H9 (cell line): ENCODE results near the gene ARHGAP15. TPM values are rescaled to one million over a fixed set of nuclear protein-coding genes. Genes with fewer than 3 reads are reported as not detected.

ENCODE experiments used
- DNase-seq: peaks from one replicate; pipeline ENCODE4 v3.0.0-alpha.2; 2017
- H2AFZ ChIP-seq: one replicate; pipeline ENCODE4 v1.6.1; 2013; ENCODE audit warnings: mild to moderate bottlenecking, low read length, control low read depth, moderate library complexity
- H2AK5ac ChIP-seq: 2 replicates; pipeline ENCODE4 v1.6.1; 2013; ENCODE audit warnings: low read length, control low read depth, mixed read lengths; ENCODE audit not compliant: insufficient read length
- H2BK120ac ChIP-seq: one replicate; pipeline ENCODE4 v1.6.1; 2013; ENCODE audit warnings: low read depth, mild to moderate bottlenecking, low read length, control low read depth, inconsistent platforms; ENCODE audit not compliant: poor library complexity, severe bottlenecking
- H2BK12ac ChIP-seq: 2 replicates; pipeline ENCODE4 v1.6.1; 2013; ENCODE audit warnings: low read length, control low read depth, mixed read lengths, low read depth; ENCODE audit not compliant: insufficient read length
- H2BK15ac ChIP-seq: 2 replicates; pipeline ENCODE4 v1.6.1; 2013; ENCODE audit warnings: low read depth, low read length, control low read depth
- H2BK20ac ChIP-seq: one replicate; pipeline ENCODE4 v1.6.1; 2013; ENCODE audit warnings: low read depth, mild to moderate bottlenecking, low read length, control low read depth, inconsistent platforms; ENCODE audit not compliant: poor library complexity, severe bottlenecking
- H2BK5ac ChIP-seq: 2 replicates; pipeline ENCODE4 v1.6.1; 2013; ENCODE audit warnings: low read length, control low read depth, mixed read lengths; ENCODE audit not compliant: insufficient read length
- H3K14ac ChIP-seq: 2 replicates; pipeline ENCODE4 v1.6.1; 2013; ENCODE audit warnings: low read length, control low read depth; ENCODE audit not compliant: insufficient read depth
- H3K18ac ChIP-seq: 2 replicates; pipeline ENCODE4 v1.6.1; 2013; ENCODE audit warnings: low read depth, mild to moderate bottlenecking, mixed read lengths, low read length, control low read depth; ENCODE audit not compliant: insufficient read length
- H3K23ac ChIP-seq: 2 replicates; pipeline ENCODE4 v1.6.1; 2013; ENCODE audit warnings: low read length, control low read depth, mixed read lengths, low read depth; ENCODE audit not compliant: insufficient read length
- H3K23me2 ChIP-seq: 2 replicates; pipeline ENCODE4 v1.6.1; 2013; ENCODE audit warnings: low read depth, mild to moderate bottlenecking, mixed read lengths, low read length, control low read depth; ENCODE audit not compliant: insufficient read length, poor library complexity, severe bottlenecking
- H3K27ac ChIP-seq: 2 replicates; pipeline ENCODE4 v1.5.1; 2013; ENCODE audit warnings: low read length, control low read depth, mixed read lengths, low read depth; ENCODE audit not compliant: insufficient read length
- H3K27me3 ChIP-seq: 2 replicates; pipeline ENCODE4 v1.6.1; 2013; ENCODE audit warnings: low read length, control low read depth, inconsistent platforms; ENCODE audit not compliant: insufficient read depth
- H3K4ac ChIP-seq: 2 replicates; pipeline ENCODE4 v1.6.1; 2013; ENCODE audit warnings: low read depth, mild to moderate bottlenecking, control low read depth, inconsistent platforms, low read length, moderate library complexity
- H3K4me1 ChIP-seq: 2 replicates; pipeline ENCODE4 v1.6.1; 2013; ENCODE audit warnings: low read length, control low read depth, inconsistent platforms; ENCODE audit not compliant: insufficient read depth
- H3K4me2 ChIP-seq: 2 replicates; pipeline ENCODE4 v1.6.1; 2013; ENCODE audit warnings: low read length, control low read depth, mixed read lengths; ENCODE audit not compliant: insufficient read length, insufficient read depth
- H3K56ac ChIP-seq: 2 replicates; pipeline ENCODE4 v1.6.1; 2013; ENCODE audit warnings: low read depth, mild to moderate bottlenecking, mixed read lengths, low read length, control low read depth; ENCODE audit not compliant: insufficient read length
- H3K79me1 ChIP-seq: 2 replicates; pipeline ENCODE4 v1.6.1; 2013; ENCODE audit warnings: low read depth, mild to moderate bottlenecking, moderate library complexity, low read length, control low read depth, inconsistent platforms; ENCODE audit not compliant: insufficient read depth, poor library complexity, severe bottlenecking
- H3K79me2 ChIP-seq: 2 replicates; pipeline ENCODE4 v1.6.1; 2013; ENCODE audit warnings: low read length, control low read depth, inconsistent platforms; ENCODE audit not compliant: insufficient read depth
- H3K9ac ChIP-seq: 2 replicates; pipeline ENCODE4 v1.6.1; 2013; ENCODE audit warnings: low read length, control low read depth, mixed read lengths; ENCODE audit not compliant: insufficient read length; ENCODE audit errors: extremely low read depth
- H3K9me3 ChIP-seq: one replicate; pipeline ENCODE4 v1.6.1; 2013; ENCODE audit warnings: low read depth, low read length, inconsistent platforms; ENCODE audit not compliant: control insufficient read depth
- H3T11ph ChIP-seq: one replicate; pipeline ENCODE4 v1.6.1; 2013; ENCODE audit warnings: mild to moderate bottlenecking, low read length, control low read depth, inconsistent platforms
- H4K20me1 ChIP-seq: one replicate; pipeline ENCODE4 v1.6.1; 2013; ENCODE audit not compliant: control insufficient read depth, insufficient read length, insufficient read depth
- H4K5ac ChIP-seq: 2 replicates; pipeline ENCODE4 v1.6.1; 2013; ENCODE audit warnings: low read depth, mild to moderate bottlenecking, mixed read lengths, low read length, control low read depth; ENCODE audit not compliant: insufficient read length
- H4K8ac ChIP-seq: replicated peaks from 2 replicates; pipeline ENCODE4 v1.6.1; 2013; ENCODE audit warnings: low read length, control low read depth, mixed read lengths, low read depth; ENCODE audit not compliant: insufficient read length
- H4K91ac ChIP-seq: 2 replicates; pipeline ENCODE4 v1.6.1; 2013; ENCODE audit warnings: low read depth, mild to moderate bottlenecking, moderate library complexity, mixed read lengths, low read length, control low read depth; ENCODE audit not compliant: insufficient read length
- H3K27ac Mint-ChIP-seq, 3 experiments: 2 replicates in 2 of 3; 3 replicates in 1 of 3; pipeline ENCODE4 v1.8.0; 2020 to 2021; ENCODE audit warnings: mixed read lengths in 3 of 3, mild to moderate bottlenecking in 1 of 3, moderate library complexity in 1 of 3
- H3K27me3 Mint-ChIP-seq: 2 replicates; pipeline ENCODE4 v1.8.0; 2021; ENCODE audit warnings: low read depth, mild to moderate bottlenecking, moderate library complexity, mixed read lengths
- H3K36me3 Mint-ChIP-seq, 3 experiments: 2 replicates in 2 of 3; 3 replicates in 1 of 3; pipeline ENCODE4 v1.8.0; 2020 to 2021; ENCODE audit warnings: low read depth in 3 of 3, mixed read lengths in 3 of 3; ENCODE audit not compliant: insufficient read depth in 1 of 3
- H3K4me1 Mint-ChIP-seq, 2 experiments: 2 replicates each; pipeline ENCODE4 v1.8.0; 2020; ENCODE audit warnings: mixed read lengths in 2 of 2
- H3K4me3 Mint-ChIP-seq, 2 experiments: 2 replicates in 1 of 2; 3 replicates in 1 of 2; pipeline ENCODE4 v1.8.0; 2020 to 2021; ENCODE audit warnings: mild to moderate bottlenecking in 2 of 2, mixed read lengths in 2 of 2, moderate library complexity in 1 of 2
- H3K9me3 Mint-ChIP-seq, 2 experiments: 2 replicates in 1 of 2; 3 replicates in 1 of 2; pipeline ENCODE4 v1.8.0; 2020; ENCODE audit warnings: mild to moderate bottlenecking in 2 of 2, mixed read lengths in 2 of 2, moderate library complexity in 1 of 2
- CTCF ChIP-seq: fragments of 200-600 bp; sonication (generic); conservative IDR thresholded peaks from 3 replicates; pipeline ENCODE4 v1.8.0; 2021; ENCODE audit warnings: antibody characterized with exemption, mild to moderate bottlenecking
- total RNA-seq: library from RNA; stranded (reverse); gene quantifications from 2 replicates; pipeline ENCODE4 v1.2.1, GENCODE V29; 2021

The ARHGAP15 gene
- total RNA-seq, 1 experiment from 2014 or later = not detected

GRCh38 chr2:143155661-143156060, 26.4 kb downstream of the ARHGAP15 start:
- Histone ChIP-seq H3K4me1 (no peaks in the 10 kb centered on the region), H2BK12ac (no peak overlapping the region), H3K27me3 (no peaks in the 10 kb centered on the region), H2AFZ (no peak overlapping the region), H2BK15ac (no peak overlapping the region), H3K79me1 (no peaks in the 10 kb centered on the region), H3K9me3 (no peaks in the 10 kb centered on the region), H2BK5ac (no peak overlapping the region), H3K9ac (no peak overlapping the region), H3K23me2 (no peaks in the 10 kb centered on the region), H3K4ac (no peak overlapping the region), H3K56ac (no peak overlapping the region), H3K14ac (no peak overlapping the region), H2BK120ac (no peak overlapping the region), H3K27ac (no peak overlapping the region), H4K91ac (no peak overlapping the region), H3K4me2 (no peak overlapping the region), H4K8ac (no peak overlapping the region), H3K18ac (no peak overlapping the region), H2BK20ac (no peak overlapping the region), H4K5ac (no peak overlapping the region), H2AK5ac (no peak overlapping the region), H4K20me1 (no peaks in the 10 kb centered on the region), H3K79me2 (no peaks in the 10 kb centered on the region), H3K23ac (no peak overlapping the region), H3T11ph (no peak overlapping the region)
- H3K4me1 Mint-ChIP-seq = peaks cover 9 to 10% of the 10 kb centered on the region in 2 experiments
- DNase-seq = no peak
- H3K27me3 Mint-ChIP-seq = no peaks in the 10 kb centered on the region
- no peaks in the 10 kb centered on the region for H3K36me3 Mint-ChIP-seq
- no peak for TF ChIP-seq CTCF
- H3K4me3 Mint-ChIP-seq = no peak overlapping the region
- no peak overlapping the region for H3K27ac Mint-ChIP-seq
- H3K9me3 Mint-ChIP-seq = no peaks in the 10 kb centered on the region
